CD4-positive, alpha-beta T cell treated with Interferon gamma for 1 hour (primary cell): ENCODE data around the gene B4GALNT4.
"Not testable (repeated sequence)": the region's sequence is repeated elsewhere in the genome, so short reads cannot be mapped to it uniquely, and the experiment has no call there.

ENCODE experiments used
- DNase-seq: peaks from one replicate; pipeline ENCODE4 v3.0.0-alpha.2; 2020

The B4GALNT4 gene

DNA sequence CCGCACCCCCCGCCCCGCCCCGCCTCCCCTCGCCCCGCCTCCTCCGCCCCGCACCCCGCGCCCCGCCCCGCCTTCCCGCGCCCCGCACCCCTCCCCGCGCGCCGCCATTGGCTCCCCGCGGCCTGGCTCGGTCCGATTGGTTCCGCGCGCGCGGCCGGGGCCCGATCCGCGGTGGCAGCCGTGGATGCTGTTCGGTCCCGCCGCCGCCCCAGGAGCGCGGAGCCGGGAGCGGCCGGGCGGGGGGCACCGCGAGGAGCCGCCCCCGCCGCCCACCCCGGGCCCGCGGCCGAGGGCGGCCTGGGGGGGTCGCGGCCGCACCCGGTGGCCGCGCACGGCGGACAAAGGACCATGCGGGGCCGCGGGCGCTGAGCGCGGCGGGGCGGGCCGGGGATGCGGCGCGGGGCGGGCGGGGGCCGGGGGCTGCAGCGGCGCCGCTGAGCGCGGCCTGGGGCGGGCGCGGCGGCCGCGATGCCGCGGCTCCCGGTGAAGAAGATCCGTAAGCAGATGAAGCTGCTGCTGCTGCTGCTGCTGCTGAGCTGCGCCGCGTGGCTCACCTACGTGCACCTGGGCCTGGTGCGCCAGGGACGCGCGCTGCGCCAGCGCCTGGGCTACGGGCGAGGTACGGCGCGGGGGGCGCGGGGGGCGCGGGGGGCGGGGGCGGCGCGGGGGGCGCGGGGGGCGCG lies at the start of gene B4GALNT4:
Gene B4GALNT4, plus strand, starts transcription at position 164 of the 683 bp plus-strand sequence. Its CDS starts 305 bp downstream, at position 469.
- DNase-seq, result no peak

DNA sequence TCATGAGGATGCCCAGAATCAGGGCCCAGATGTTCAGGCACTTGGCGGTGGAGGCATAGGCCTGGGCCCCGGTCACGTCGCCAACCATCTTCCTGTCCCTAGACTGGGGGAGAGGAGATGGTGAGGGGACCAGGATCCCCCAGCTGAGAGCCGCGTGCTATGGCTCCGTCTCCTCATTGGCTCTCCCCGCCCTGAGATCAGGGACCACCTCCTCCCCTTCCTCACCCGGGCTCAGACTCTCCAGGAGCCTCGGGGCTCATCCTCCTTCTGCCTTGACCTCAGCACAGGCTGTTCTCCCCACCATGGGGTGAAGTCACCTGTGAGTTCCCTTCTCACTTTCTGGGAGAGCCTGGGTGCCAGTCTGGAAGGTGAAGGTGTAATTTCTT lies 49.4 kb upstream of the B4GALNT4 start:
- DNase-seq, result not testable (repeated sequence)

GRCh38 chr11:324156-324555 lies 45.1 kb upstream of the B4GALNT4 start:
- DNase-seq, result no peak

GRCh38 chr11:324593-325517 lies 44.4 kb upstream of the B4GALNT4 start:
- not testable (repeated sequence) for DNase-seq

DNA sequence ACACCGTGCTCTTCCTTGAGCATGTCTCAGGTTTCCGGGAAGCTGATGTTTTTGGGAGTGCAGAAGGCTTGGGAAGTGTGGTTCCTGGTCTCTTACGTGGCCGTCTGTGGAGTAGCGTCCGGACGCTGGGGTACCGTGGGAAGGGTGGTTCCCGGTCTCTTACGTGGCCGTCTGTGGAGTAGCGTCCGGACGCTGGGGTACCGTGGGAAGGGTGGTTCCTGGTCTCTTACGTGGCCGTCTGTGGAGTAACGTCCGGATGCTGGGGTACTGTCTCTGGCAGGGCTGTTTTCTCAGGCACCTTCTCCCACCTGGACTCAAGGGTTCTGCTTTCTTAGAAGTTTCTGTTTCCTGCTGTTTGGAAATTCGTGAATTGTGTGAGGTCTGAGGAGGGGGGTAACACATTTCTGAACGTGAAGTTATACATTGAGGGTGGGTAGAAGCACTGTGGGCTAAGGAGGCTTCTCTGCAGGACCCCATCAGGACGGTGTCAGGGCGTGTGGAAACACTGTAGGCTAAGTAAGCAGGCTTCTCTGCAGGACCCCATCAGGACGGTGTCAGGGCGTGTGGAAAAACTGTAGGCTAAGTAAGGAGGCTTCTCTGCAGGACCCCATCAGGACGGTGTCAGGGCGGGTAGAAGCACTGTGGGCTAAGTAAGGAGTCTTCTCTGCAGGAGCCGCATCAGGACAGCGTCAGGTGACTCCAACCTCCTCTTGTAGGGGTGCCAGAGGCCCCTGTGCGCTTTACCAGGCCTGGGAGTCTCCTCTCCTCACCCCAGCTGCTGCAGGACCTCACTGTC lies 43.3 kb upstream of the B4GALNT4 start:
- DNase-seq, result no peak

- DNase-seq, result no peak
Measured at GRCh38 chr11:326592-326841, 42.8 kb upstream of the B4GALNT4 start.

DNA sequence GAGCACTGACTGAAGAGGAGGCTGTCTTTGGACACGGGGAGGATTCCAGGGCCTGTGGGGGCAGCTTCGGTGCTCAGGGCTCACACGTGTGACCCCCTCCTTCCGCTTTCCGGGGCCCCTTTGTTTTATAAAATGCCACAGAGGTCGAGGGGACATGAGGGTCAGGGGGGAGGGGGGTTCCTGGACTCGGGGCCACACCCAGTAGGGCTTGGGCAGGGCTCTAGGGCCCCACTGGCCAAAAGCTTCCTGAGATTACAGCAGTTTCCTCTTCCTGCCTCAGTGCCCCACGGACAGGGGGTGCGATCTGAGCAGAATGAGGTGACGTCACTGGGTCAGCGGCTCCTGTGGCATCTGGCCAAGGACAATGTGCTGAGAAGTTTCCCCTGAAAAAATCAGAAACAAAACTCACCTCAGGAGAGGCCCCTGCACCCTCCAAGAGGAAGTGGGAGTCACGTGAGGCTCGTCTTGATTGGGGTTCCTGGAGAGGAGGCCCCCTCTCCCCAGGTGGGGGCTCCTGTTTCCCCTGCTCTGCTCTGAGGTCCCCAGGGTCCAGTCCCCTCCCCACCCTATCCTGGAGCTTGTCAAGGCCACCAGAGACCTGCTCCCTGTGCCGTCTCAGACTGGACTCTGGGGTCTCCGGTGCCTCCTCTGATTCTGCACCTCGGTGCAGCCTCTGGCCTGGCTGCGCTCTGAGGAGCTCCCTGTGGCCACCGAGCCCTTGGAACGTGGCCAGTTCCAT lies 42.3 kb upstream of the B4GALNT4 start:
- peak; percentile 84 for DNase-seq

- no peak for DNase-seq
Measured at GRCh38 chr11:327581-327923, 41.7 kb upstream of the B4GALNT4 start.

- no peak for DNase-seq
Measured at GRCh38 chr11:328012-328411, 41.3 kb upstream of the B4GALNT4 start.

DNA sequence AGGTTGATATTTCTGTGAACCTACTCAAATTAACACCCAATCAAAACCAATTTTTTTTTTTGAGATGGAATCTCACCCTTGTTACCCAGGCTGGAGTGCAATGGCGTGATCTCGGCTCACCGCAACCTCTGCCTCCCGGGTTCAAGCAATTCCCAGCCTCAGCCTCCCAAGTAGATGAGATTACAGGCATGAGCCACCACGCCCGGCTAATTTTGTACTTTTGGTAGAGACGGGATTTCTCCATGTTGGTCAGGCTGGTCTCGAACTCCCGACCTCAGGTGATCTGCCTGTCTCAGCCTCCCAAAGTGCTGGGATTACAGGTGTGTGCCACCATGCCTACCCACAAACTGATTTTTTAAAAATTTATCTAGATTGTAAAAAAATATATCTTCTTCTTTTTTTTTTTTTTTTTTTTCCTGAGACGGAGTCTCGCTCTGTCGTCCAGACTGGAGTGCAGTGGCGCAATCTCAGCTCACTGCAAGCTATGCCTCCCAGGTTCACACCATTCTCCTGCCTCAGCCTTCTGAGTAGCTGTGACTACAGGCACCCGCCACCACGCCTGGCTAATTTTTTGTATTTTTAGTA lies 40.7 kb upstream of the B4GALNT4 start:
- DNase-seq, result not testable (repeated sequence)

DNA sequence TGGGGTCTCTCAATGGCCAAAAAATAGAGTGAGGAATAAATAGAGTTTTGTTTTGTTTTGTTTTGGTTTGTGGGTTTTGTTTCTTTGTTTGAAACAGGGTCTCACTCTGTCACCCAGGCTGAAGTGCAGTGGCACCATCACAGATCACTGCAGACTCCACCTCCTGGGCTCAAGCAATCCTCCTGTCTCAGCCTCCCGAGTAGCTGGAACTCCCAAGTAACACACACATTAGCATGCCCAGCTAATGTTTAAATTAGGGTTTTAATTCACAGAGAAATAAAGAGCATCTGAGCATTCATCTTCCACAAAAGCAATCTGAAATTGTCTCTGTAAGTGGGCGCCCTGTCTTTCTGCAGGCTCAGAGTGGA lies 39.4 kb upstream of the B4GALNT4 start:
- DNase-seq, result no peak

DNA sequence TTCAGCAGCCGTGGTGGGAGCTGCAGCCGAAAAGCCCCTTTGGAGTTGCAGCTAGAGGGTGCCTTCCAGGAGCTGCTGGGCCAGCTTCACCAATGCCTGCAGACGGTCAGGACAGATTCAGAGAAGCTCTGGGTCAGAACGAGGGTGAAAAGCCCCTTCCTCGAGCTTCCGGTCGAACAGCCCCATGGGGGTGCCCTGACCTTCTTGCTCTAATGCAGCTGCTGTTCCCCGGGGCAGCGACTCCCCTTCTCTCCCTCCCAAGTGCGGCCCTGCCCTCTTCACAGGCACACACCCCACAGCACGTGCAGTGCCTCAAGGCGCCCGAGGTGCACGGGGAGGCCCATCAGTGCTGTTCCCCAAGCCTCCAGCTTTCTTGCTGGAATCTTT lies 39.0 kb upstream of the B4GALNT4 start:
- no peak for DNase-seq

DNA sequence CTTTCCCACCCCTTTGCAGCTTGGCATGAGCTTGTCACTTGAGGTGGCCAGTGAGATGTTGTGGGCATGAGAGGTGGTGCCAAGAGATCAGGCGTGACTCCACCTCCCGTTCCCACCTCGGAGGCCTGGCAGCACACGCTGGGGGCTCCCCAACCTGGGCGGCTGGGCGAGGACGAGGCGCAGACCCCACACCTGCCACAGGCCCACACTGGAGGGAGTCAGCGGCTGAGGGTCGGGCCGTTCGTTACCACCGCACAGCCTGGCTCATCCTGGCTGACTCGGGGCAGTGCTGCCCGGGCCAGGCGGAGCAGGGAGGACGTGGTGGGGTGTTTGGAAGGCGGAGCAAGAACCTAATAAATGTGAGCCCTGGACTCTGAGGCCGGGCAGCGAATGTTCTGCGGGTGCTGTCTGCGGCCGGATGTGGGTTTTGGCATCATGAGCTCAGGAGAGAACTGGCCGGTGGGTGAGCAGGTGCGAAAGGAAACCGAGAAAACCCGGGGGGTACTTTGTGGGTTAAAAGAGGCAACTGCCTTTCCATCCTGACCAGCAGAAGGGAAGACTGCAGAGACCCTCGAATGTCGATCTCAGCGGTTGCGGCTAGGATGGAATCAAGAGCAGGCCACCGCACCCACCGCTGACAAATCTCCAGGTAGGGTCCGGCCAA lies 38.5 kb upstream of the B4GALNT4 start:
- DNase-seq, result peak; percentile 30

DNA sequence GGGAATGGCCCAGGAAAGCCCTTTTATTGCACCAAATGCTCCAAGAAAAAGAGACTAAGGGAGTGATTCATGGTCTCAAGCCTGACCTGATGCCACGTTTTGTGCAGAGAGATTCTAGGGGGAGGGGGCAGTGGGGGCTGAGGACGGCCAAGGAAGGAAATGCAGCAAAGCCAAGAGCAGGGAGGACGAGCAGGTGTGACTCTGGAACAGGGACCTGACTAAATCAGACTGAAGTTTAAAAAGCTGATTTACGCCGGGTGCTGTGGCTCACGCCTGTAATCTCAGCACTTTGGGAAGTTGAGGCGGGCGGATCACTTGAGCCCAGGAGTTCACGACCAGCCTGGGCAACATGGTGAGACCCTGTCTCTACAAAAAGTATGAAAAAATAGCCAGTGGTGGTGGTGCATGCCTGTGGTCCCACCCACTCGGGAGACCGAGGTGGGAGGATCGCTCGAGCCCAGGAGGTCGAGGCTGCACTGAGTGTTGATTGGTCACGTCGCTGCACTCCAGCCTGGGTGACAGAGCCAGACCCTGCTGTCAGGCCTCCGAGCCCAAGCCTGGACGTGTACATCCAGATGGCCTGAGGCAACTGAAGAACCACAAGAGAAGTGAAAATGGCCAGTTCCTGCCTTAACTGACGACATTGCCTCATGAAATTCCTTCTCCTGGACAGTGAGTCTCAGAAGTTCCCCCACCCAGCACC lies 37.8 kb upstream of the B4GALNT4 start:
- DNase-seq, result no peak

- DNase-seq, result no peak
Measured at GRCh38 chr11:332651-333480, 36.4 kb upstream of the B4GALNT4 start.

GRCh38 chr11:333616-334263 lies 35.6 kb upstream of the B4GALNT4 start:
- DNase-seq, result not testable (repeated sequence)

GRCh38 chr11:334264-334994 lies 34.9 kb upstream of the B4GALNT4 start:
- no peak for DNase-seq

- no peak for DNase-seq
Measured at GRCh38 chr11:335779-336658, 33.3 kb upstream of the B4GALNT4 start.
